IPS DF 4.7 (cell line): ENCODE results near the gene ASCC3.
"Not testable (repeated sequence)": the region's sequence is repeated elsewhere in the genome, so short reads cannot be mapped to it uniquely, and the experiment has no call there.

Experiments used
- DNase-seq: peaks from one replicate; pipeline ENCODE4 v3.0.0-alpha.2; 2013; ENCODE audit warnings: low spot score; ENCODE audit errors: extremely low read depth

The ASCC3 gene

DNA sequence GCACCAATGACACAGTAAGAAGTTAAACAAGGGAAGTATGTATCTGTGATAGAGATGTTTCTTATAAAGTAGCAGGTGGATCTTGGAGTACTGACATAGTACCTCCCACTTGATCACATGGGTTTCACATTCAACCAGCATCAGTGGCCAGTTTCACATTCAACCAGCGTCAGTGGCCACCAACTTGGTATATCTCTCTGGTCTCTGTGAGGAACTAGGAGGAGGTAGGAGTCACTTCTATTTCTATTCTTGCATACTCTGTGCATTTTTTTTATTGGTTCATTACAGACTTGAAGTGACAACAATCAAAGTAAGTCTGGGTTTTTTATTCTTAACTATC lies 216.1 kb downstream of the ASCC3 start:
- DNase-seq: no peak

DNA sequence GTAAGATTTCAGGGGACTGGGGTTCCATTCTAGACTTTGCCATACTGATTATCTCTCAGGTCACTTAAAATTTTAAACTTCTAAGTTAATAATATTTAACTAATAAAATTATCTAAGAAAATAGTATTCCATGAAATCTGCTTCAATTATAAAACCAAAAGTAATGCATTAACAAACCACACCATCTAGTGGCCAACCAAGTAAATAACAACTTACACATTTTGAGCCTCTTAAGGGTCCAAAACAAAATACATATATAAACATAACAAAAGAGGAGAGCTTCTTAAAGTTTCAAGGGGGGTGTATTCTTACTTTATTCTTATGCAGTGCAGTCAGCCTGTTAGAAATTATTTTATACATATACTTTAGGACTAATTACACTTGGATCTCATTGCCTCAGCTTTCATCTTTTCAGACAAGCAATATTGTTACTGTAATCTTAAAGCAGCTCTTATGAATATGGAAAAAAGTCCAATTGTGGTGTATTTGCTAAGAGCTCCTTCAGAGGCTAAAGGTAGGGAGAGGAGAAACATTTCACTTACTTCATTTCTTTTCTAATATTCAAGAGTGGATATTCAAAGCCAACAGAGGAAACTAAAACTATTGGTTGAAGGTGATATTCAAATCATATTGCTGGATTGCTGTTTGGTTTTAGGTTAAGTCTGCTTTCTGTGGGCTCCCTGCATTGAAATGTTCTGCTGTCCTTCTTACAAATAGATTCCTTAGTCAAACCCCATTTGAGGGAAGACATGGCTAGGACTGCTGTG lies 216.7 kb downstream of the ASCC3 start:
- DNase-seq: no peak

DNA sequence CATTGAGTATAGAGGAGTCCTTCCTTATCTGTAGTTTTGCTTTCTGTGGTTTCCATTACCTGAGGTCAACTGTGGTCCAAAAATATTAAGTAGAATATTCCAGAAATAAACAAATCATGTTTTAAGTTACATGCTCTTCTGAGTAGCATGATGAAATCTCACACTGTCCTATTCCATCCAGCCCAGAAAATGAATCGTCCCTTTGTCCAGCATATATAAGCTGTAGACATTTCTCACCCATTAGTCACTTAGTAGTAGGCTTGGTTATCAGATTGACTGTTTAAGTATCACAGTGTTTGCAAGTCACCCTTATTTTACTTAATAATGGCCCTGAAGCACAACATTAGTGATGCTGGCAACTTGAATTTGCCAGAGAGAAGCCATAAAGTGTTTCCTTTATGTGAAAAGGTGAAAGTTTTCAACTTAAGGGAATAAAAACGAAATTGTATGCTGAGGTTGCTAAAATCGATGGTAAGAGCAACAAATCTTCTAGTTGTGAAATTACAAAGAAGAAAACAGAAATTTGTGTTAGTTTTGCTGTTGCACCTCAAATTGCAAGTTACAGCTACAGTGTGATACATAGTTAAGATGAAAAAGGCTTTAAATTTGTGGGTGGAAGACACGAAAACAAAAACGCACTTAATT lies 217.8 kb downstream of the ASCC3 start:
- no peak for DNase-seq

GRCh38 chr6:100662264-100662663 lies 218.9 kb downstream of the ASCC3 start:
- no peak for DNase-seq

DNA sequence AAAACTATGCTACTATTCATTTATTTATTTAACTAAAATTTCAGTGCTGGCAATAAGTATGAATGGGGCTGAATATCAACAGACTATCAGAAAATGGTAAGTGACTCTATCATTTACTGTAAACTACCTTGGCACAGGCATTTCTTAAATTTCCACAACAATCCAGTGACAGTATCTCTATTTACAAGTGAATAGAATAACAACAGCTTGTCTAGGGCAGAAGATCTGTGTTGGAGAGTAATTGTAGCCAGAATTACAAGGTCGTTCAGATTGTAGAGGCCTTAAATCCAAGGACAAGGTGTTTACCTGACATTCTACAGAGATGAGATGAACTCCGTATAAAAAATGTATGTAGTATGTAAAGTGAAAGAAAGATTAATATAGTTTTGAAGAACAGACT lies 222.6 kb downstream of the ASCC3 start:
- no peak for DNase-seq

GRCh38 chr6:100657678-100658330 lies 223.3 kb downstream of the ASCC3 start:
- DNase-seq: no peak

DNA sequence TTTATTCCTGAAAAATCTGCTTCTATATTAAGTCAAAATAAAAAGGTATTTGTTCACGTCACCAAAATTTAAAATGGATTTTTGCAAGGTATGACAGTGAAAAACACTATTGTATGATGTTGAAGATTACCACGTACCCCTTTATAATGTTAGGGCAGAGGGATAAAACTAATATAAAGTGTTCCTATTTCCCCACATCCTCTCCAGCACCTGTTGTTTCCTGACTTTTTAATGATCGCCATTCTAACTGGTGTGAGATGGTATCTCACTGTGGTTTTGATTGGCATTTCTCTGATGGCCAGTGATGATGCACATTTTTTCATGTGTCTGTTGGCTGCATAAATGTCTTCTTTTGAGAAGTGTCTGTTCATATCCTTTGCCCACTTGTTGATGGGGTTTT lies 240.0 kb downstream of the ASCC3 start:
- DNase-seq: not testable (repeated sequence)

- no peak for DNase-seq
Observed at GRCh38 chr6:100633096-100633777, 247.9 kb downstream of the ASCC3 start.

GRCh38 chr6:100630536-100630935 lies 250.6 kb downstream of the ASCC3 start:
- no peak for DNase-seq

DNA sequence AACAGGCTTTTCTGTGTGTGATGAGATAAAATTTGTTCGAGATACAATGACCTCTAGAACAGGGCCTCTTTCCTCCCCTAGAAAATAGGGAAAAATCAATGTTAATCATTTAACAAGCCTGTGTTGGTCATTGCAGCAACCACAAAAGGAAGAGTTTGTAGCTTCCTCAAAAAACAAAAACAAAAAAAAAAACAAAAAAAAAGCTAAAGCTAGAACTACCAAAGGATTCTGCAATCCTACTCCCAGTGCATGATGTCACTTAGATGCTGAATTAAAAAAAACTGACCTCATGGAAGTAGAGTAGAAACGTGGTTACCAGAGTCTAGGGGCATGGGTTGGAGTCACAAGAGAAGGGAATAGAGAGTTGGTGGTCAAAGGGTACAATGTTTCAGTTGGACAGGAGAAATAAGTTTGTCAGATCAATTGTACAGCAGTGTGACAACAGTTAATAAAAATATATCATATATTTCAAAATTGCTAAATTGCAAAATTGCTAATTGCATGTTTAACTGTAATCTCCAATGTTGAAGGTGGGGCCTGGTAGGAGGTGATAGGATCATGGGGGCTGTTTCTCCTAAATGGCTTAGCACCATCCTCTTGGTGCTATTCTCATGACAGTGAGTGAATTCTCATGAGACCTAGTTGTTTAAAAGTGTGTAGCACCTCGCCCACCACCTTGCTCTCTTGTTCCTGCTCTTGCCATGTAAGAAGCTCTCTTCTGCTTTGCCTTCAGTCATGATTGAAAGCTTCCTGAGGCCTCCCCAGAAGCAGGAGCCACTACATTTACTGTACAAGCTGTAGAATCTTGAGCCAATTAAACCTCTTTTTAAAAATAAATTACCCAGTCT lies 253.0 kb downstream of the ASCC3 start:
- no peak for DNase-seq

GRCh38 chr6:100626721-100627120 lies 254.4 kb downstream of the ASCC3 start:
- no peak for DNase-seq

GRCh38 chr6:100622907-100623692 lies 258.0 kb downstream of the ASCC3 start:
- no peak for DNase-seq

DNA sequence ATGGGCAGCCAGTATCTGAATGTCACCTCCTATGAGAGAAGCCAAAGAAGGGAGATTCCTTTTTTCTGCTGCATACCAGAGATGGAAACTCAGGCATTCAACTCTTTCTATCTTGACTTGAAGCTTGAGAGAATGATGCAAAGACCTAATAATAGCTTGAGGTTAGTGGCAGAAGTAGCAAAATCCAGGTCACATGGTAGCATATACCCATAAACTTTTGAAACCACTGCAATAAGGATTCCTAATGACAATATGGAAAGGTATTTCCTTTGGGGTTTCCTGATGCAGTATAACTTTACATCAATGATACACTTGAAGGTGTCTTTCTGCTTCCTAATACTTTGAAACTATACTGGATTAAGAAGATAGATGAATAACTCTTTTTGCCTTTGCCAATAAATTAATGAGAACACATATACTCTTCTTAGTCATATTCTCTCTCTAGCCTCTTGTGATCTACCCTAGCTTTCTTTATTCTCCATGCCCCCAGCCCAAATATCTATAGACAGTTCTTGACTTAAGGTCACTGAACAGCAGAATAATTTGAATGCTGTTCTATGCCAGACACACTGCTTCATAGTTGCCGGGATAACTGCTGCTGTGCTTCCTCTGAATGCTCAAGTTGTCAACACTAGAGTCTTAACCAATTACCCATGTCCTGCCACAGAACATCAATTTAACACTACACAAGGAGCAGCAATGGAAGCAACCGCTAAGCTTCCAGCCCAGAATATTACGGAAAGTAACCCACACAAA lies 260.9 kb downstream of the ASCC3 start:
- DNase-seq: no peak

GRCh38 chr6:100618351-100618671 lies 262.8 kb downstream of the ASCC3 start:
- DNase-seq: no peak

DNA sequence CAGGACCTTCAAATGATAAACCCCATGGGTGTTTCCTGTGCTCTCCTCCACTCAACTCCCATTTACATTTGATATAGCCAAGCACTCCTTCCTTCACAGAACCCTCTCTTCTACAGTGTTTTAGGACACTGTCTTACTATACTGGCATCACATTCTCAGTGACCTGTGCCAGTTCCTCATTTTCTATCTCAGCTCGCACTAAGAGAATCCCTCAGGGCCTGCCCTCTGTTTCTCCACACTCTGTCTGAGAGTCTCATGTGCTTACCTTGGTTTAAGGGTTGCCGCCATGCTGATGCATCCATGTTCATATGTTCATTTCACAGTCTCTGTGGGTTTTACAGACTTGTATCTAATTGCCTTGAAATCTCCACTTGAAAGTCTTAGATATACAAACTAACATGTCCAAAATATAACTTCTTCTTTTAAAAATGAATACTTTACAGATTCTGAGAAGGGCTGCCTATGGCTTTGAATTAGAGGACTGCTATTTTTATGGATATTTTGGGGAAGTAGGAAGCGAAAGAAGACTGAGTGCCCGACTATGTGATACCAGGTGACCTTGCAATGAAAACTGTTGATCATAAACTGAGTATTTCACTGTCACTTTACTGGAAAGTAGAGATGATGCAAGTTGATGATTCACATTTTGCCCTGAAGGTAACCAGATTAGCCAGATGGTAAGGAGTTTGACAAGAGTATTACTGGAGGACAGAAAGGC lies 263.3 kb downstream of the ASCC3 start:
- no peak for DNase-seq

DNA sequence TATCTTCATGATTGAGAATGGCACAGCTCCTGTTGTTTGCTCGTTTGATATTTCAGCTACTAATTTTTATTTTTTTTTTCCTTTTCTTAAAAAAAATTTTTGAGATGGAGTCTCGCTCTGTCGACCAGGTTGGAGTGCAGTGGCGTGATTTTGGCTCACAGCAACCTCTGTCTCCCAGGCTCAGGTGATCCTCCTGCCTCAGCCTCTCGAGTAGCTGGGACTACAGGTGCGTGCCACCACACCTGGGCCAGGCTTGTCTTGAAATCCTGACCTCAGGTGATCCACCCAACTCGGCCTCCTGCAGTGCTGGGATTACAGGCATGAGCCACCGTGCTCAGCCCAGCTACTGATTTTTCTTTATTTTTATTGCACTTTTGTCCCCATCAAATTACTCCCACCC lies 266.2 kb downstream of the ASCC3 start:
- no peak for DNase-seq

DNA sequence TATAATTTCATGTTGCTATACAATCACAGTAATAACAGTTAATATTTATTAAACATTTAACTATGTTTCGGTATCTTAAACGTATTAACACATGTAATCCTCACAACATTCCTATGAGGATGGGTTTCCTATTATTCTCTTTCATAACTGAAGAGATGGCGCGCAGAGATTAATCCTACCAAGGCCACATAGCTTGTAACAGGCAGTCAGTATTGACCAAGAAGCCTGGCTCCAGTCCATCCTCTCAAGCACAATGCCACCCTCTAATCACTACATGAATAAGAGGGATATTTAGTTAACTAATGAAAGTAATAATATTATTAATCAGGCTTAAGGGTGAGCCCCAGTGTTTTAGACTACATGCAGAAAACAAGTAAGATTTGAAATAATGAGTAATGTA lies 266.7 kb downstream of the ASCC3 start:
- DNase-seq: no peak

DNA sequence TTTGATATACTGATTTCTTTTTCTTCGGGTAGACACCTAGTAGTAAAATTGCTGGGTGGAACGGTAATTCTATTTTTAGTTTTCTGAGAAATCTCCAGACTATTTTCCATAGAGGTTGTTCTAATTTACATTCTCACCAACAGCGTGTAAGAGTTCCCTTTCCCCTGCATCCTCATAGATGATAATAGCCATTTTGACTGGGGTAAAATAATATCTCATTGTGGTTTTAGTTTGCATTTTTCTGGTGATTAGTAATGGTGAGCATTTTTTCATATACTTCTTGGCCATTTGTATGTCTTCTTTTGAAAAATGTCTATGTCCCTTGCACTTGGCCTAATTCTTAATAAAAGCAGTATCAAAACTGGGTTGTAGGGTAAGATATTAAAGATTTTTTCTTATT lies 267.5 kb downstream of the ASCC3 start:
- DNase-seq: no peak

GRCh38 chr6:100612094-100612493 lies 269.0 kb downstream of the ASCC3 start:
- no peak for DNase-seq
